ENCODE data around the gene DENND11.
"Not testable (repeated sequence)": the region's sequence is repeated elsewhere in the genome, so short reads cannot be mapped to it uniquely, and the experiment has no call there.

The DENND11 gene

DNA sequence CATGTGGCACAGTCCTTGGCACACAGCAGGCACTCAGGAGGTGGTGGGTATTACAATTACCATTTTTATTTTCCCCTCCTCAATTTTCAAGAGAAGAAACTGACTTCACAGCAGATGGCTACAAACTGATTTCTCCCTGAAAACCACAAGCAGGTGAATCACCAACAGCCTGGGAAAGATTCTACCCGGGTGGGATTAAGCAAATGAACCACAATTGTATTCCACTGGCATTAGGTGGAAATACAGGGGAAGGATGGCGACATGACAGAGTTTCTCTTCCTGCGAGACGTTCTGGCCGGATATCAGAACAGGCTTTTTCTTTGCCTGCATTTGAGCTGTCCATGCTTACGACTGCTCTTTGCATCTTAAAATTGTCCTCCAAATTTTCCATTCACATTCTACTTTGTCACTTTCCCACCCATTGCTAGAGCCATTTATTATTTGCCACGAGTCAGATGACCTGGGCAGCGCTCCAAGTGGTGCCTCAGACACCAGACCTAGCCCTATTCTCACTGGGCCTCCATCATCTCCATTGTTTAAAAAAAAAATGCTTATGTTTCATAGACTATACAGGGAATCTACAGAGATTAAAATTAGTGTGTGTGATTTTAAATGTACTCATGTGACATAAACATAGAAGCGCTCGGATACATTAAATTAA is 4.6 kb downstream of the DENND11 start:
- H3K4me3 ChIP-seq (ENCODE audit: low read depth, low read length), result no peak overlapping the region
- DNase-seq (ENCODE audit: low read depth), result peak; percentile 76
- TF ChIP-seq, protein P1, sequence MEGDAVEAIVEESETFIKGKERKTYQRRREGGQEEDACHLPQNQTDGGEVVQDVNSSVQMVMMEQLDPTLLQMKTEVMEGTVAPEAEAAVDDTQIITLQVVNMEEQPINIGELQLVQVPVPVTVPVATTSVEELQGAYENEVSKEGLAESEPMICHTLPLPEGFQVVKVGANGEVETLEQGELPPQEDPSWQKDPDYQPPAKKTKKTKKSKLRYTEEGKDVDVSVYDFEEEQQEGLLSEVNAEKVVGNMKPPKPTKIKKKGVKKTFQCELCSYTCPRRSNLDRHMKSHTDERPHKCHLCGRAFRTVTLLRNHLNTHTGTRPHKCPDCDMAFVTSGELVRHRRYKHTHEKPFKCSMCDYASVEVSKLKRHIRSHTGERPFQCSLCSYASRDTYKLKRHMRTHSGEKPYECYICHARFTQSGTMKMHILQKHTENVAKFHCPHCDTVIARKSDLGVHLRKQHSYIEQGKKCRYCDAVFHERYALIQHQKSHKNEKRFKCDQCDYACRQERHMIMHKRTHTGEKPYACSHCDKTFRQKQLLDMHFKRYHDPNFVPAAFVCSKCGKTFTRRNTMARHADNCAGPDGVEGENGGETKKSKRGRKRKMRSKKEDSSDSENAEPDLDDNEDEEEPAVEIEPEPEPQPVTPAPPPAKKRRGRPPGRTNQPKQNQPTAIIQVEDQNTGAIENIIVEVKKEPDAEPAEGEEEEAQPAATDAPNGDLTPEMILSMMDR (IDR thresholded peaks at IDR 0.05; ENCODE audit: low read depth, low read length, missing control alignments), result no peak
- in situ Hi-C loops (cut with HindIII; ENCODE audit: low sequenced_read_pairs), result no loop called here

DNA sequence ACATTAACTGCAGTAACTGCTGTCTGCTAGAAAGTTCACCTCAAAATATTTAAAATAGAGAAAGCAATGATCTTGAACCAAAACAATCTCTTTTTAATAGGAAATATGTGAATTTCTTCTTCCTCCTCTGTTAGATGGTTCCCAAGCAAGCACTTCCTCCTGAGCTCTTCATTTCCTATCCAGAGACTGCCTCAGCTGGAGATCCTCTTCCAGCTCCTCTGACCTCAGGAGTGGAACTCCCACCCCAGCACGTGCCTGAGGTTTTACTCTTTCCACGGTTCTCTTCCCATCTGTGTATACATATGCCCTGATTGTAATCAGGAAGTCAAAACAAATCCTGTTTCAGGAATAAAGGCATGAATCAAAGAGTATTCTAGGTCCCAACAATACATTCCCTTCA is 5.6 kb downstream of the DENND11 start:
- H3K4me3 ChIP-seq (ENCODE audit: low read depth, low read length), result no peak overlapping the region
- no peak for DNase-seq (ENCODE audit: low read depth)
- TF ChIP-seq, protein P1 (IDR thresholded peaks at IDR 0.05; ENCODE audit: low read depth, low read length, missing control alignments), result no peak
- in situ Hi-C loops (cut with HindIII; ENCODE audit: low sequenced_read_pairs), result no loop called here

DNA sequence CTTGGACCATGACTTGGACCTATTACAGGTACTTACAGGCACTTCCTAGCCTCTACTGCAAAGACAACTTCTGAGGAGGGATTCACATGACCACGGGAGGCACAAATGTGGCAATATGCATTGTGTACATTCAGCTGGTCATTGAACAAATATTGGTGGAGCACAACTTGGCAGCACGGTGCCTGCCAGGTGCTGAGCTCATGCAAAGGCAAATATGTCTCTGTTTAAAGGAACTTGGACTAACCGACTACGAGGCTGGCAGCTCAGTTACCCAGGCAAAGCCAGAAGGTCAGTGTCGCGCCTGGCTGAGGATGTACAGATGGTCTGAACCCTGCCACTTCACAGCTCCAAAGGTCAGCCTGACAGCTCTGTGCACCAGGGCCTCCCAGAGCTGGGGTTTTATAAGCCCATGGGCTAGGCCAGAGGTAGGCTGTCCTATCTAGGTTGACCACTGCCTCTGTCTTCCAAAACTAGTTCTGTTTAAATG is 6.1 kb downstream of the DENND11 start:
- TF ChIP-seq, protein P1 (IDR thresholded peaks at IDR 0.05; ENCODE audit: low read depth, low read length, missing control alignments), result no peak
- in situ Hi-C loops (cut with HindIII; ENCODE audit: low sequenced_read_pairs), result no loop called here
- H3K4me3 ChIP-seq (ENCODE audit: low read depth, low read length), result no peak overlapping the region
- DNase-seq (ENCODE audit: low read depth), result no peak

DNA sequence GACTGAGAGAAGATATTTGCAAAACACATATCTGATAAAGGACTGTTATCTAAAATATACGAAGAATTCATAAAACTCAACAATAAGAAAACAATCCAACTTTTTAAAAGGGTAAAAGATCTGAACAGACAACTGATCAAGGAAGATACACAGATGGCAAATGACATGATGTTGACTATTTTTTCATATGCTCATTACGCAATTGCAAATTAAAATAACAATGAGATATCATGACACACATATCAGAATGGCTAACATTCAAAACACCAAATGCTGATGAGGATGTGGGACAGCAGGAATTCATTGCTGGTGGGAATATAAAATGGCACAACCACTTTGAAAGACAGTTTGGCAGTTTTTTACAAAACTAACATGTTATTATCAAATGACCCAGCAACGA is 8.9 kb downstream of the DENND11 start:
- TF ChIP-seq, protein P1 (IDR thresholded peaks at IDR 0.05; ENCODE audit: low read depth, low read length, missing control alignments), result no peak

DNA sequence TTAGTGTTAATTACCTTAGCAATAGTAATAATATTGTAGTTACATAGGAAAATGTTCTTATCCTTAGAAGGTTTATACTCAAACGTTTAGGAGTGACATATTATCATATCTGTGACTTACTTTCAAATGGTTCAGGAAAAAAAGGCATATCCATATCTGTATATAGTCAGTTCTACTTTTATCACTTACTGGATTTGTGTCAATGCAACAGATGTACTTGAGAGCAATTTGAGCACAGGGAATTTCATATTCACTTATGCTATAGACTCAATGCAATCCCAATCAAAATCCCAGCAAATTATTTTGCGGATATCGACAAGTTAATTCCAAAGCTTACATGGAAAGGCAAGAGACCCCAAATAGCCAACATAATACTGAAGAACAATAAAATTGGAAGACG is 10.0 kb downstream of the DENND11 start:
- H3K4me3 ChIP-seq (ENCODE audit: low read depth, low read length), result no peak overlapping the region
- in situ Hi-C loops (cut with HindIII; ENCODE audit: low sequenced_read_pairs), result no loop called here
- TF ChIP-seq, protein P1 (IDR thresholded peaks at IDR 0.05; ENCODE audit: low read depth, low read length, missing control alignments), result no peak
- no peak for DNase-seq (ENCODE audit: low read depth)

More for the DNA sequence above, 8.9 kb downstream of the DENND11 start:
- no peak for DNase-seq (ENCODE audit: low read depth)
- in situ Hi-C loops (cut with HindIII; ENCODE audit: low sequenced_read_pairs), result no loop called here
- no peak overlapping the region for H3K4me3 ChIP-seq (ENCODE audit: low read depth, low read length)

DNA sequence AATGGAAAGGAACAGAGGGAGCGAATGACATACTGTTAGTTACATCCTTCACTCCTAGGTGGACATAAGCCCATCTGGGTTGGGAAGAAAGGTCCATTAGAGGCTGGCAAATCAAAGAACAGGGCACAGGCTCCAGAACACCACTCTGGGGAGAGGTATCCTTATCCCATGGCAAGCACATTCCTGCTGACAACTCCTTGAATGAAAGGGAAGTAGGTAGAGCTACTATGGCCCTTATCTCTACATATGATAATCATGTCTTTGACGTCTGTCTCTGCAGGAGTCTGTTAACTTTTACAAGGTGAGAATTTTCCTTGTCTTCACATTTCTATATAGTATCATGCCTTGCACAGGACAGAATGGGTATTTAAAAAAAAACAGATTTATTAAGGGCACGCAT is 10.4 kb downstream of the DENND11 start:
- TF ChIP-seq, protein P1 (IDR thresholded peaks at IDR 0.05; ENCODE audit: low read depth, low read length, missing control alignments), result no peak
- DNase-seq (ENCODE audit: low read depth), result no peak
- no peak overlapping the region for H3K4me3 ChIP-seq (ENCODE audit: low read depth, low read length)
- in situ Hi-C loops (cut with HindIII; ENCODE audit: low sequenced_read_pairs), result no loop called here

DNA sequence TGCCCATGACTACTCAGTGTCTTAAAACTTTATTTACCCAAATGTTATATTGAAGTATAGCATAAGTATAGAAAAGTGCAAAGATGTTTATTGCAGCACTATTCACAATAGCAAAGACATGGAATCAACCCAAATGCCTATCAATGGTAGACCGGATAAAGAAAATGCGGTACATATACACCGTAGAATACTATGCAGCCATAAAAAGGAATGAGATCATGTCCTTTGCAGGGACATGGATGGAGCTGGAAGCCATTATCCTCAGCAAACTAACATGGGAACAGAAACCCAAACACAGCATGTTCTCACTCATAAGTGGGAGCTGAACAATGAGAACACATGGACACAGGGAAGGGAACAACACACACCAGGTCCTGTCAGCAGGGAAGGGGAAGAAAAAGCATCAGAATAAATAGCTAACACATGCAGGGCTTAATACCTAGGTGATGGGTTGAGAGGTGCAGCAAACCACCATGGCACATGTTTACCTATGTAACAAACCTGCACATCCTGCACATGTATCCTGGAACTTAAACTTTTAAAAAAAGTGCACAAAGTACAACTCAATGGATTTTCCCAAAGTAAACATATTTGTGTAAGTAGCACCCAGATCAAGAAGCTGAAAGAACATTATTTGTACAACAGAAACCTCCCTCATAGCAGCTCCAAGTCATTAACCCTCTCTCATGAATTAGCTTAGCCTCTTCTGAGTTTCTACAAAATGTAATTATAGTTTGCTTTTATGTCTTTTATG is 12.7 kb downstream of the DENND11 start:
- DNase-seq (ENCODE audit: low read depth); H3K4me3 ChIP-seq (ENCODE audit: low read depth, low read length); in situ Hi-C loops (cut with HindIII; ENCODE audit: low sequenced_read_pairs): not testable (repeated sequence)

Measured in astrocyte of the cerebellum (primary cell).